Cortex of kidney (tissue), 1 donor: Measurements from ENCODE around the gene ESPN.
"Not testable (repeated sequence)": the region's sequence is repeated elsewhere in the genome, so short reads cannot be mapped to it uniquely, and the experiment has no call there.

Source experiments
- DNase-seq: peaks from one replicate; lab custom pipeline; 2025; lab: John Stamatoyannopoulos, UW

Gene ESPN

GRCh38 chr1:6483017-6483760, 58.6 kb downstream of the ESPN start:
- DNase-seq: no peak

GRCh38 chr1:6483761-6484117, 59.2 kb downstream of the ESPN start:
- DNase-seq: no peak

- no peak for DNase-seq
Measured at GRCh38 chr1:6484826-6485167, 60.2 kb downstream of the ESPN start.

GRCh38 chr1:6485168-6486101, 60.9 kb downstream of the ESPN start:
- DNase-seq: no peak

DNA sequence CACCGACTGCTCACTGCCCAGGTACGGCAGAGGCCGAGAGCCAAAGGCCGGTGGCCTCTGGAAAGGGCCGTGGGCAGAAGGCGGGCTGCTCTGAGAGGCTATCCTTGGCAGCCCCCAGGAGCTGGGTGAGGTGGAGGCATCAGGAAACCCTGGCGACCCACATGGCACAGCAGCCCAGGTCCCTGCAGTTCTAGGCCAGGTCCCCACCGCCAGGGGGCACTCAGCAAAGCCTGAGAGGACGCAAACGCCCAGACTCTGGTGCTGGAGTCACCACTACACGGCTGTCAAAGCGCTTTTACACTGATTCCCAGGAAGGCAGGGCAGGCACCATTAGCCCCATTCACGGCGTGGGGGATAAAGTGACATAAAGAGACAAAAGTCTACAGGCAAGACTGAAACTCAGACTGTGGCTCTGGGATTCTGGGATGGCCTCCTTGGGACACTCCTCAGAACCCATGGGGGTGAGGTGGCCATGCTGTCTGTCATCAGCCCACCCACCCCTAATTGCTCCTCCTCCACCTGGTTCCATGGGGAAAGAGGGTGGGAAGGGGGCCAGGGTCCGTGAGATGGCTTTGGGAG, 61.9 kb downstream of the ESPN start:
- DNase-seq: no peak

- no peak for DNase-seq
Measured at GRCh38 chr1:6487804-6488484, 63.4 kb downstream of the ESPN start.

- no peak for DNase-seq
Measured at GRCh38 chr1:6488602-6489382, 64.2 kb downstream of the ESPN start.

DNA sequence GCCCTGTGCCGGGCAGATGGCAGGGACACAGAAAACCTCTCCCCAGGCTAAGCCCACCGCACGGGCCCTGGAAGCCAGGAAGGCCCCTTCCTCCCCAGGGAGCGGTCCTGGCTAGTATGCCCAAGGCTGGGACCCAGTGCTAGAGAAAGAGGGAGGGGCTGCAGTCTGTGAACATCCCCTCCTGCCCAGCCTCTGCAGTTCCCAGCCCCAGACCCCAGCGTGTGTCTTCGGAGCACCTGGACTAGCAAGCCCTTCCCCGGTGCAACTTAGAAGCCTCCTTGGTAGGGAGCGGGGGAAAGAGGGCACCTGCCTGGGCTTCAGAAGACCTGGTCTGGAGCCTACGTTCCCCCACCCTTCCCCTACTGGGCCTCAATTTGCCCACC, 64.8 kb downstream of the ESPN start:
- no peak for DNase-seq

DNA sequence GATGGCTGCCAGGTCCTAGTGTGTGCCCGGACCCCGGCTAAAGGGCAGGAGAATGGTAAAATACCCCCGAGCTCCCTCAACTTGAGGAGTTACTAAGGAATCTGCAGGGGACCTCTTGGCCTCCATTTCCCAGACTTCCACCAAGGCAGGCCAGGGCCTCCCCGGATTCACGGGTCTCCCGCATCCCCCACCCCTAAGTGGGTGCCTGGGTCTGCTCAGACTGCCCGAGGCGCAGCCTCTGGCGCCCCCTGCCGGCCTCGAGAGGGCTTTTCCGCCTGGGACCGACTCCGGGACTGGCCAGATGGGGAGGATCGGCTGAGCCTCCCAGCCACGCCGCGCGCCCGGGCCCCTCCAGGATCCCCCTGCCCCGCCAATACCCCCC, 65.2 kb downstream of the ESPN start:
- DNase-seq: no peak

- no peak for DNase-seq
Measured at GRCh38 chr1:6490181-6491080, 65.9 kb downstream of the ESPN start.

- DNase-seq: no peak
Measured at GRCh38 chr1:6491081-6491449, 66.5 kb downstream of the ESPN start.

- no peak for DNase-seq
Measured at GRCh38 chr1:6491480-6491962, 66.9 kb downstream of the ESPN start, which contains the start of gene PLEKHG5. Gene PLEKHG5, minus strand, starts transcription at chr1:6491667. Its CDS starts 14,096 bp downstream, at chr1:6477571.

DNA sequence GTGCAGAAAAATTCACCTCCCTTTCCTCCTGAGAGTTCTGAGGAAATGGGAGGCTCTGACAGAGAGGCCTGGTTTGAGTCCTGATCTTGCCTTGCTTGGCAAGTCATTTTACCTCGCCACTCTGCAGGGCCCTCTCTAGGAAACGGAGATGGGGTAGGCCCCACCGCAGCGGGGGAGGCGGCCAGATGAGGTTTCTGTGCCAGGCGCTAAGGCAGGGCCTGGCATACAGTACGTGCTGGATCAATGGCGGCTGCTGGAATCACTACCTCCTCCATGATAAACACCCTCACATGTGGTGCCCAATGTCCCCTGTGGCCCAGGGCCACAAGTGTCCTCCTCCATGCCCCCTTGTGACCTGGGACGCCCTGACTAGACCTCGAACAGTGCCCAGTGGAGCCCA, 67.4 kb downstream of the ESPN start:
- no peak for DNase-seq

DNA sequence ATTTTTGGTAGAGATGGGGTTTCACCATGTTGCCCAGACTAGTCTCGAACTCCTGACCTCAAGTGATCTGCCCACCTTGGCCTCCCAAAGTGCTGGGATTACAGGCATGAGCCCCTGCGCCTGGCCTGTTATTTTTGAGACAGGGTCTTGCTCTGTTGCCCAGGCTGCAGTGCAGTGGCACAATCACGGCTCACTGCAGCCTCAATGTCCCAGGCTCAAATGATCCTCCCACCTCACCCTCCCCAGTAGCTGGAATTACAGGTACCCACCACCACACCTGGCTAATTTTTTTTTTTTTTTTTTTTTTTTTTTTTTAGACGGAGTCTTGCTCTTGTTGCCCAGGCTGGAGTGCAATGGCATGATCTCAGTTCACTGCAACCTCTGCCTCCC, 69.3 kb downstream of the ESPN start:
- DNase-seq: not testable (repeated sequence)

DNA sequence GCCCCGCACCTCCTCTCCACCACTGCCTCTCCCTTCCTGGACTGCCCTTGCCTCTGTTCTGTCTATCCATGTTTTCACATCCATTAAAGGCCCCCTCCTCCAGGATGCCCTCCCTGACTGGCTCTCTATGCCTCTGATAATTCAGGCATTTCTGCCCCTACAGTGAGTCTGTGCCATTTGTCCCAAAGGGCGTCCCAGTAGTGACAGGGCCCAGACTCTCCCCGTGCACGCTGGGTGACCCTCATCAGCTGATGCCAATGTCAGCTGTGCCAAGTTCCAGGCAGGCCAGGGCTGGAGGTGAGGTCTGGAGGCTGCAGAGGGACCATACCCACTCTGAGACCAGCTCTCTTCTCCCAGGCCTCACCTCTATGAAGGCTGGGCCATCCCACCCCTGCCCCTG, 70.1 kb downstream of the ESPN start:
- DNase-seq: no peak

DNA sequence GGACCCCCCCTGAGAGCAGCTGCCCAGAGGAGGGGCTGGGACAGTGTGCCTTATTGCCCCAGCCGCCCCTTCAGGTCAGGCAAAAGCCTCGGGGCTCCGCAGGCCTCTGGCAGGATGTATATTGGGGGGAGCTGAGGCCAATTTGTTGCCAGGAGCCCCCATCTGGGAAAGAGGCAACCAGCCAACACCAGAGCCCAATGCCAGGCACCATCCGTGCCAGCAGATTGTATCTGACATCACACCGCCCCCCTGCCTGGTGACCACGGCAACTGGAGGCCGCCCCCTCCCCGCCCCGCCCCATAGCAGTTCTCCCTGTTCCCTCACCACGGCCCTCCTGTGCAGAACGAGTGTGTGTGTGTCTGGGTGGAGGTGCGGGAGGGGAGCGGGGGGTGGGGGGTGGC, 70.5 kb downstream of the ESPN start:
- DNase-seq: no peak

GRCh38 chr1:6495540-6496364, 71.2 kb downstream of the ESPN start:
- DNase-seq: no peak

- no peak for DNase-seq
Measured at GRCh38 chr1:6496365-6496721, 71.8 kb downstream of the ESPN start.

DNA sequence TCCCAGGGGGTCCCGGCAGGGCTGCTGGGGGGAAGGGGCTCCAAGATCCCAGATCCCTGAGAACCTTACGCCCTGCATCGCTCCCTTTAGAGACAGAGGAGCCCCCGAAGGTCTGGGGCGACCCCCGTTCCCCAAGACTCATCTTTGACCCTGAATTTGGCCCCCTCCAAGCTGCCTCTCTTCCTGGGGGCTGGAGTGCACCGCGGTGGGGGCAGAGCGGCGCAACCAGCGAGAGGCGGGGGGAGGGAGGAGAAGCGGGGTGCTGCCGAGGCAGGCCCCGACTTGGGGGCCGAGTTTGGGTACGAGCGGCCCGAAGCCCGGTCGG, 72.3 kb downstream of the ESPN start:
- no peak for DNase-seq
